ENCODE measurements around the gene PGK1.

PGK1 gene

DNA sequence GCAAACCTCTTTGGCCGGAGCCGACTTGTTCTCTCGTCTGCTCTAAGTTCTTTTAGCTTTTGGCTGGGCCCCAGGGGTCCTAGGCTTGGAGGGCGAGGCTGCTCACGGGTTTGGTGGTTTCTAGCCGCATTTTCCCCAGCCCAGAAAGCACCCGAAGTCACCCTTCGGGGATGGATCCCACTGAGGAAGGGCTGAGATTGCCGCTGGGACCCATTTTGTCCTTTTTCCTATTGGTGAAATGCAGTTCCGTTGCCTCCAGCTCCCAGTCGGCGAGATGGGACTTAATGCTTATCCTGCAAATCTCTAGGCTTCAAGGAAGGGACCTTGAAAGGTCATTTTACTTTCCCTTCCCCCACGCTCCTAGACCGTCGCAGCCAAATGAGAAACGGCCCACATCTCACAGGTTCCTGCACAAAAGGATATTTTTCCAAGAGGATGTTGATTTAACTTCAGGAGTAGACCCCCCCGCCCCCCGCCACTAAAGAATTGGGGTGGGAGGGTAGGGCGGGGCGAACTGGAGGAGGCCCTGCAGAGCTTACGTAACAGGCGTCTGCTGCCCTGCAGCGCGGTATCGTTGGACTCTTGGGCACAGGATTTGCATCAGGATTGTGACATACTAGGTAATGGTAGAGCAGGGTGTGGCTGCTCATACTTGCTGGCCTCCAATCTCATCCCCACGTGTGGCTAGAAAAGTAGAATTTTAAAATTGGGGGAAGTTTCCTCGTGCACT is 564 bp downstream of the PGK1 start:
- DNase-seq (ENCODE audit: low read depth), result peak; percentile 70

DNA sequence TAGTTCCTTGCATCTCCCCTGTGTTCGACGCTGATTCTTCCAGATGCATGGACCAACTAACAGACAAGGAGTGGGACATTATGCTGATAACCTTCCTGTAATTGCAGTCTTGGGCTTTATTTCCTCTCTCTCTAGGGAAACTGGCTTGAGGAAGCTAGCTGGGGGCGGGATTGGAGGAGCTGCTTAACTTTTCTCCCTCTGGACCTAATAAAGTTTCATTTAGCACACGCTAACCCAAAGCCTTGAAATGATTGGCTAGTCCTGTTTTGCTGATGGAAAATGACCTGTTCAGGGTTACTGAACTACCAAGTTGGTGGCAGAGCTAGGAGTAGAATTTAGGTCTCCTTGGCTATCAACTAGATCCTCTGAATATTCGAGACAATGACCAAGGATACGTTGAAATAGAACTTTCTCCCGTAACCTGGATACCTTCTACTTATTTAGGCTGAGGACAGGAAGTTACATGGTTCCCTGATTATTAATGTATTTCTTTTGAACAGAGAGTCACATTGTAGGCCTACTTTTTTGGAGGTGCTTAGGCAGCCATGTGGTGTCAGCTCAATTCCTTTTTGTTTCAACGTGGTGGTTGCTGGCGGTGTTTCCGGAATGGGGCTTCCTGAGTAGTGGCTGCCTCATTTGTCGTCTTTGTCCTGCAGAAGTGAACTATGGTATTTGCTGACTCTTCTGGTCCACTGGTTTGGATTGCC is 2.0 kb downstream of the PGK1 start:
- no peak for DNase-seq (ENCODE audit: low read depth)
- TF ChIP-seq, protein P1, sequence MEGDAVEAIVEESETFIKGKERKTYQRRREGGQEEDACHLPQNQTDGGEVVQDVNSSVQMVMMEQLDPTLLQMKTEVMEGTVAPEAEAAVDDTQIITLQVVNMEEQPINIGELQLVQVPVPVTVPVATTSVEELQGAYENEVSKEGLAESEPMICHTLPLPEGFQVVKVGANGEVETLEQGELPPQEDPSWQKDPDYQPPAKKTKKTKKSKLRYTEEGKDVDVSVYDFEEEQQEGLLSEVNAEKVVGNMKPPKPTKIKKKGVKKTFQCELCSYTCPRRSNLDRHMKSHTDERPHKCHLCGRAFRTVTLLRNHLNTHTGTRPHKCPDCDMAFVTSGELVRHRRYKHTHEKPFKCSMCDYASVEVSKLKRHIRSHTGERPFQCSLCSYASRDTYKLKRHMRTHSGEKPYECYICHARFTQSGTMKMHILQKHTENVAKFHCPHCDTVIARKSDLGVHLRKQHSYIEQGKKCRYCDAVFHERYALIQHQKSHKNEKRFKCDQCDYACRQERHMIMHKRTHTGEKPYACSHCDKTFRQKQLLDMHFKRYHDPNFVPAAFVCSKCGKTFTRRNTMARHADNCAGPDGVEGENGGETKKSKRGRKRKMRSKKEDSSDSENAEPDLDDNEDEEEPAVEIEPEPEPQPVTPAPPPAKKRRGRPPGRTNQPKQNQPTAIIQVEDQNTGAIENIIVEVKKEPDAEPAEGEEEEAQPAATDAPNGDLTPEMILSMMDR (IDR thresholded peaks at IDR 0.05; ENCODE audit: insufficient read depth, low read depth, low read length, missing control alignments), result no peak
- H3K4me3 ChIP-seq (ENCODE audit: low read length), result peak overlapping the region; percentile 90

More for the DNA sequence above, 564 bp downstream of the PGK1 start:
- peak overlapping the region; percentile 90 for H3K4me3 ChIP-seq (ENCODE audit: low read length)
- TF ChIP-seq, protein P1 (IDR thresholded peaks at IDR 0.05; ENCODE audit: insufficient read depth, low read depth, low read length, missing control alignments), result no peak

DNA sequence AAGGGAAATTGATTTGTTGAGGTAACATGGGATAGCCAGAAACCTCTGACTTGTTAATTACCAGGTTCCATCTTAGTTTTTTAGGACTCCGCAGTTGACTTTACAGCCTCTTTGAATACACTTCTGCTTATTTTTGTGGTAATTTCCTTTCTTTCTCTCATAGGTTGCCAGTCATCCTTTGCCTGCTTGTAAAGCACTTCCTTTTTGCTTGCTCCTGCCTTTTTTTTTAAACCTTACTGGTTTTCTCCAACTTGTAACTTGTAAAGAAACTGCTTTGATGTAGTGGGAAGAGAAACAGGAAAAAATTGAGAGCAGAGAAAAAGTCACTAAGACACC is 2.6 kb downstream of the PGK1 start:
- H3K4me3 ChIP-seq (ENCODE audit: low read length), result peak overlapping the region; percentile 90

DNA sequence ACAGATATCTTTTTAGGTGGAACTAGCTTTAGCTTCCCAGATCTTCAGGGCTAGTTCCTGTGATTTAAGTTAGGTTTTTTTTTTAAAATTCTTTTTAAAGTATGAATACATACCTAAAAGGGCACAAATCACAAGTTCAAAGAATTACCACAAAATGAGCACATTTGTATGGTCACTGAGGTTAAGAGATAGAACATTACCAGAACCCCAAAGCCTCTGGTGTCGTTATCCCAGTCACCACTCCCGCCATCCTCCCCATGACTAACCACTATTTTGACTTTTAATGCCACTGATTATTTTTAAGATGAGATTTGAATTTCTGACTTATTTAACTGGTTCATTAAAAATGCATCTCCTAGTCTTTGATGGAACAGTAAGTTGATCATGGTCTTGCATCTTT is 5.4 kb downstream of the PGK1 start:
- H3K4me3 ChIP-seq (ENCODE audit: low read length), result no peak overlapping the region
- TF ChIP-seq, protein P1 (IDR thresholded peaks at IDR 0.05; ENCODE audit: insufficient read depth, low read depth, low read length, missing control alignments), result no peak
- DNase-seq (ENCODE audit: low read depth), result no peak

More for the DNA sequence above, 2.6 kb downstream of the PGK1 start:
- DNase-seq (ENCODE audit: low read depth), result no peak
- TF ChIP-seq, protein P1 (IDR thresholded peaks at IDR 0.05; ENCODE audit: insufficient read depth, low read depth, low read length, missing control alignments), result no peak

DNA sequence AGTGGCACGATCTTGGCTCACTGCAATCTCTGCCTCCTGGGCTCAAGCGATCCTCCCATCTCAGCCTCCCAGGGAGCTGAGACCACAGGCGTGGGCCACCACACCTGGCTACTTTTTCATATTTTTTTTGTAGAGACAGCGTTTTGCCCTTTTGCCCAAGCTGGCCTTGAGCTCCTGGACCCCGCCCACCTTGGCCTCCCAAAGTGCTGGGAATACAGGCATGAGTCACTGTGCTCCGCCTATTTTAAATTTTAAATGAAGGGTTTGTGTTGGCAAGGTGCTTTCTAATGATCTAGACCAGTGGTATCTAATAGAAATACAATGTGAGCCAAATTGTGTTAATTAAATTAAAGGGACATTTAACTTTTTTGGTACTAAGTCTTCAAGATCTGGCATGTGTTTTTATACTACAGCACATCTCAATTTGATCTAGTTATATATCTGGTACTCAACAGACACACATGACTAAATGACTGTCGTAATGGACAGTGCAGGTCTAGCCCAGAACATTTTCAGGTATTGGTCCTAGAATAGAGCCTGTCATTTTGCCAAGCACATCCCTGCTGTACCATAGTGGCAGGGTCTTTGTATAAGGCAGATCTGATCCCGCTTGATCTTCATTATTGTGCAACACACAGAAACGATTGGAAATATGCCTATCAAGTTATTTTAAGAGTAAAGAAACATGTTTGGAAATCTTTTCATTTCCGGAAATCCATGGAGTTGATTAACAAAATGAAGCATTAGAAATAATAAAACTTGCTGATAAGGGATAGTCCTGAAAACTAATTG is 7.3 kb downstream of the PGK1 start:
- H3K4me3 ChIP-seq (ENCODE audit: low read length), result no peak overlapping the region
- peak; percentile 25 for DNase-seq (ENCODE audit: low read depth)
- TF ChIP-seq, protein P1 (IDR thresholded peaks at IDR 0.05; ENCODE audit: insufficient read depth, low read depth, low read length, missing control alignments), result no peak

DNA sequence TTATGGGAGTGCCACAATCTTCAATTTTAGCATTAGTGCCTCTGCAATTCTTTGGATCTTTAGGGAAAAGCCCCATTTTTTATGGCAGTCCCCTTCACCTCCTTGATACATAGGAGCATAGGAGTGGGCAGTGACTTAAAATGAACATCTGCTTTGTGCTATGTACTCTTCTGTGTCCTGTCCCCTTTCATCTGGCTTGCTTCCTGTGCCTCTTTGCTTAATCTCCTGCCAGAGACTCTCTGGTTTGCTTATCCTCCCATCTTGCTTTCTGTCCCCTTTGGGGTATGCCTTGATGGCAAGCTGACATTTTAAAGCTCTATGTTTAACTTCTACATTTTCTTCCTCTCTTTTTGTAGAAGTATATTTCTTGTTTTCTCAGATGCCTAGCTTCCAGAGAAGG is 12.3 kb downstream of the PGK1 start:
- TF ChIP-seq, protein P1 (IDR thresholded peaks at IDR 0.05; ENCODE audit: insufficient read depth, low read depth, low read length, missing control alignments), result no peak
- no peak overlapping the region for H3K4me3 ChIP-seq (ENCODE audit: low read length)
- DNase-seq (ENCODE audit: low read depth), result no peak

All from epithelial cell of esophagus (primary cell).